GM18951 (cell line): ENCODE measurements around the gene RBM28.

Experiments
- POLR2A ChIP-seq: IDR thresholded peaks from 4 replicates; pipeline ENCODE4 v1.6.1; 2011; ENCODE audit warnings: mild to moderate bottlenecking; ENCODE audit not compliant: insufficient read length, insufficient read depth; ENCODE audit errors: extremely low read depth
- in situ Hi-C: fragments of 300-500 bp; cut with MboI; formaldehyde crosslinking; loops from one replicate; pipeline ENCODE4 v1.12.0; 2022; ENCODE audit warnings: low sequenced_read_pairs, mixed read lengths, inconsistent platforms; ENCODE audit not compliant: unreplicated experiment

RBM28 gene

GRCh38 chr7:128363261-128363721 is 19.6 kb upstream of the RBM28 start:
- in situ Hi-C loops = no loop called here
- TF ChIP-seq POLR2A = no peak

DNA sequence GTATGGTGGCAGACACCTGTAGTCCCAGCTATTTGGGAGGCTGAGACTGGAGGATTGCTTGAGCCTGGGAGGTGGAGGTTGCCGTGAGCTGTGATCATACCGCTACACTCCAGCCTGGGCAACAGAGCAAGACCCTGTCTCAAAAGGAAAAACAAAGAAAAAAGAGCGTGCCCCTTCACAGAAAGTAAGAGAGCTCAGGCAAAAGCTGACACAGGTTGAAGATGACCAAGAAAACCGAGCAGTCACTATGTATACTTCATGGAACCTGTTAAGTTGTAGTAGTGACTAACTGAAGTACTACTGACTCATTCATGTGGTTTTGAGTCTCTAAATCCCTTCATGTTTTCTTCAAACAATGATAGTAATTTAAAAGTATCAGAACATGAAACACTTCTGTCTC is 19.0 kb upstream of the RBM28 start:
- no peak for TF ChIP-seq POLR2A
- in situ Hi-C loops = no loop called here

DNA sequence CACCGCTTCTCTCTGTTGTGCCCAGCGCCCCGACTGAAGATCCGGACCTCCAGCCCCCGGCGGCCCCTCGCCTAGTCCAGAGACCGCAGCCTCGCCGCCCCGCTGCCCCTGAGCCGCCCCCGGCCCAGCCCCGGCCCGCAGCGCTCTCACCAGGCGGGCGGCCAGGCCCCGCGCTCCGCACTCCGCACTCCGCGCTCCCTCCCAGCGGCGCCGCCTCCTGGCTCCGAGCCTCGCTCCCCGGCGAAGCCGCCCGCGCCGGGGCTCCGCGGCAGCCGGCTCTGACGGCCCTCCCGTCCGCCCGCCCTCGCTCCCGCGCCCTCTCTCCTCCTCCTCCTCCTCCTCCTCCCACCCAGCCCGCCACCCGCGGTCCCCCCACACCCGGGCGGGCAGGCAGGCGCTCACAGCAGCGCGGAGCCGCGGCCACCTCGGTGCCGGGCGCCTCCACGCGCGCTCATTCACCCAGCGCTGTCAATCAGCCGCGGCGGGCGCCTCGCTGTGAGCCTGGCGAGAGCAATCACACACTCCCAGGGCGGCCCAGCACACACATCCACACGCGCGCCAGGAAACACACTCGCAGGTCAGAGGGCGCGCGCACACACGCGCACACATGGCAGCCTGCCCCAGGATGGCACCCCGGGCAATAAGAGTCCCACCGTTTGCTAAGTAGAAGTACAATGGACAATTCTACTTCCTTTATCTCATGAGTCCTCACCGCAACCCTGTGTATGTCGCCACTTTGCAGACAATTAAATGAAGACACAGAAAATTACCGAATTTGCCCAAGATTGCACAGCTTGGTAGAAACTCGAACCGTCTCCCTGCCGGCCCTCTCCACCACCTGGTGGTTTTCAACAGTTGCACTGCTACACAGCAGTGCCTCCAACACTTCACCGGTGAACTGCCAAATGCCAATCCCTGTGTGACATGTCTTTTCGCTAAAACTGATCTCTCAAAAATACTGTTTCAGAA is 18.0 kb upstream of the RBM28 start, which contains the start of gene PRRT4:
PRRT4 (minus strand) TSS at position 280 of the 969 bp plus-strand sequence.
- TF ChIP-seq POLR2A = no peak
- in situ Hi-C loops = no loop called here

GRCh38 chr7:128360359-128360678 is 16.6 kb upstream of the RBM28 start:
- no peak for TF ChIP-seq POLR2A
- in situ Hi-C loops = no loop called here

DNA sequence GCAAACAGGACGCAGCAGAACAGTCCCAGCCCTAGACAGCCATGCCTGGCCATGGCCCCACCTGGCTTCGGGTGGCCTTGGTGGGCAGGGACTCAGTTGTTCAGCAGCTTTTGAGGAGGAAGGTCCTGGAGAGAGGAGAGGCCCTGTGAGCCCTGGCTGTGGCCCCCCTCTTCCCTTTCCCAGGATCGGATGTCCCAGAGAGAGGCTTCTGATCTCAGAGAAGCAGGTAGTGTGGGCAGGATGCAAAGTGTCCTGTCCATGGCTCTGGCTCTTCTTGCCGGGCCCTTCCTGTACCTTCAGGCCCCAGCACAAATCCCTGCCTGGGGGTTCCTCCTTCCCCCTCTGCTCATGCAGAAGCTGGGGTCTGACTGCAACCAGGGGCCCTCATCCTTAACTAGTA is 16.2 kb upstream of the RBM28 start:
- in situ Hi-C loops = no loop called here
- no peak for TF ChIP-seq POLR2A

DNA sequence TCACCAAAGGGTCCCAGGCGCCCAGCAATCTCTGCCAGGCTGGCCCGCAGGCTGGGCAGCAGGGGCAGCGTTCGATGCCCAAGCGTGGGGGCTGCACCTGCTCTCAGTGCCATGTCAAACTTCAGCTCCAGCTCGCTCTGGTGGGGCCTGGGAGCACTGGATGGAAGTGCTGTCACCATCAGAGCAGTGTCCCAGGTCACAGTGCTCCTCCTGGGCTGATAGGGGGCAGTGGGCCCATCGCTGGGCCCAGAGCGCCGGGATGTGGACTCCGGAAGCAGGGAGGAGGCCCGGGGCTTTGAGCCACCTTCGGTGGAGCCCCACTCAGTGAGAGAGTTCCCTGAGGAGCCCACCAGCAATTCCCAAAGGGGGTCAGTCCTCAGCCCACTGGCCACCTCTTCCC is 15.6 kb upstream of the RBM28 start:
- in situ Hi-C loops = no loop called here
- TF ChIP-seq POLR2A = no peak

- no peak for TF ChIP-seq POLR2A
- in situ Hi-C loops = no loop called here
These were observed 14.5 kb upstream of the RBM28 start for GRCh38 chr7:128358233-128358632.

GRCh38 chr7:128357217-128357613 is 13.5 kb upstream of the RBM28 start:
- in situ Hi-C loops = no loop called here
- no peak for TF ChIP-seq POLR2A

- in situ Hi-C loops = no loop called here
- TF ChIP-seq POLR2A = no peak
These were observed 13.0 kb upstream of the RBM28 start for GRCh38 chr7:128356546-128357216.

GRCh38 chr7:128353610-128354009 is 9.9 kb upstream of the RBM28 start:
- in situ Hi-C loops = no loop called here
- no peak for TF ChIP-seq POLR2A

DNA sequence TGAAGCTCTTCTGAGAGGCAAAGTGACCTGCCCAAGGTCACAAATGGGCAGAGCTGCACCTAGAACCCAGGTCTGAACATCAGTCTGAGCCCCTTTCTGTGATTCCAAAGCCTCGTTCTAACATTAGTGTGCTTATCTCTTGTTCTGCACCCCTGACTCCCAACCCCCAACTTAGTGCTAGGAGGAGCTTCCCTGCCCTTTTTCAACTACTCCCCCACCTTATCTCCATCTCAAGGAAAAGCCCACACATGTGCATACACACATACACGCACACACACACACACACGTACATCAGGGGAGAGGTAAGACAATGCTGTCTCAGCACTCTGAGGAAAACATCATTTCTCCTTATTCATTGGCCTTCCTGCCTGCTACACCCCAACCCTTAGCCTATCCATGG is 9.5 kb upstream of the RBM28 start:
- no peak for TF ChIP-seq POLR2A
- in situ Hi-C loops = no loop called here

DNA sequence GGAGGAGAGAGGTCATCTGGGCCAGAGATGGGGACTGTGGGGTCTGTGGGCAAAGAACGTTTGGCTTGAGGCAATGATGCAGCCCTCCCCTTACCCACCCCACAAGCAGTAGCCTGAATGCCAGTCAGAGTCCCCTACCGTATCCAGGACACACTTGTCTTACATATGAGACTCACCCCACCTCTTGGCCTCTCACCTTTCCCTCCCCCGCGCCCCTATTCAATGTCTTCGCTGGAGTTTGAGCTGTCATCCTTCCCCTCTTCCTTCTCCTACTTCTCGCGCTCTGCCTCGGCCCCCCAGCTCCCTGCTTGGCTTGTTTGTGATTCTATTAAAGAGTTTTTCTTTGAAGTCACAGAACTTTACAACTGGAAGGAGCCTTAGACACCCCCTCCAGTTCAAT is 8.9 kb upstream of the RBM28 start:
- no peak for TF ChIP-seq POLR2A
- in situ Hi-C loops = no loop called here

- TF ChIP-seq POLR2A = no peak
- in situ Hi-C loops = no loop called here
These were observed 8.4 kb upstream of the RBM28 start for GRCh38 chr7:128352153-128352537.
